Tibial artery (tissue), 4 donors: ENCODE results near the gene KCTD16.

ENCODE experiments used
- DNase-seq, 2 donors: peaks; one replicate each; pipeline ENCODE4 v3.0.0-alpha.2; 2019
- H3K27ac ChIP-seq, 2 donors: fragments of 200-600 bp; sonication (generic) in 1 of 2; 1 replicate in 1 of 2; 2 replicates in 1 of 2; pipeline ENCODE4 v1.5.1; 2018 to 2019; ENCODE audit warnings: mild to moderate bottlenecking in 1 of 2
- H3K27me3 ChIP-seq, 2 donors: fragments of 200-600 bp; sonication (generic) in 1 of 2; one replicate each; pipeline versions ENCODE4 v1.5.1 to v1.6.0; 2016 to 2019
- H3K36me3 ChIP-seq, 3 donors: fragments of 200-600 bp; sonication (generic) in 2 of 3; one replicate each; pipeline ENCODE4 v1.5.1; 2016 to 2019; ENCODE audit warnings: mild to moderate bottlenecking in 2 of 3
- H3K4me1 ChIP-seq, 4 donors: fragments of 200-600 bp; sonication (generic) in 2 of 4; 1 replicate in 3 of 4; 2 replicates in 1 of 4; pipeline ENCODE4 v1.5.1; 2016 to 2019
- H3K4me3 ChIP-seq, 2 donors: fragments of 200-600 bp; sonication (generic) in 1 of 2; 1 replicate in 1 of 2; 2 replicates in 1 of 2; pipeline ENCODE4 v1.5.1; 2018 to 2019; ENCODE audit warnings: mild to moderate bottlenecking in 2 of 2
- H3K9me3 ChIP-seq, 3 donors: fragments of 200-600 bp; sonication (generic) in 1 of 3; one replicate each; pipeline ENCODE4 v1.5.1; 2016 to 2019
- intact Hi-C: fragments of 100-400 bp; cut with DNase I; formaldehyde crosslinking; loops from one replicate; pipeline ENCODE4 v1.15.0; 2023; ENCODE audit warnings: low total_unique reads
- TF ChIP-seq, protein P1 (sequence below), 2 experiments: fragments of 200-600 bp in 1 of 2; fragments of 450-650 bp in 1 of 2; IDR thresholded peaks; one replicate each; pipeline ENCODE4 v1.5.1; 2017 to 2019; ENCODE audit warnings: antibody characterized with exemption in 2 of 2, mild to moderate bottlenecking in 1 of 2, moderate library complexity in 1 of 2

Gene KCTD16

GRCh38 chr5:144429905-144430304 is 259.2 kb downstream of the KCTD16 start:
- no peaks in the 10 kb centered on the region for H3K9me3 ChIP-seq
- no peak overlapping the region for H3K4me3 ChIP-seq
- H3K27me3 ChIP-seq, result no peaks in the 10 kb centered on the region
- H3K4me1 ChIP-seq, result no peaks in the 10 kb centered on the region
- no peak overlapping the region for H3K27ac ChIP-seq
- DNase-seq, result no peak
- TF ChIP-seq, protein P1, sequence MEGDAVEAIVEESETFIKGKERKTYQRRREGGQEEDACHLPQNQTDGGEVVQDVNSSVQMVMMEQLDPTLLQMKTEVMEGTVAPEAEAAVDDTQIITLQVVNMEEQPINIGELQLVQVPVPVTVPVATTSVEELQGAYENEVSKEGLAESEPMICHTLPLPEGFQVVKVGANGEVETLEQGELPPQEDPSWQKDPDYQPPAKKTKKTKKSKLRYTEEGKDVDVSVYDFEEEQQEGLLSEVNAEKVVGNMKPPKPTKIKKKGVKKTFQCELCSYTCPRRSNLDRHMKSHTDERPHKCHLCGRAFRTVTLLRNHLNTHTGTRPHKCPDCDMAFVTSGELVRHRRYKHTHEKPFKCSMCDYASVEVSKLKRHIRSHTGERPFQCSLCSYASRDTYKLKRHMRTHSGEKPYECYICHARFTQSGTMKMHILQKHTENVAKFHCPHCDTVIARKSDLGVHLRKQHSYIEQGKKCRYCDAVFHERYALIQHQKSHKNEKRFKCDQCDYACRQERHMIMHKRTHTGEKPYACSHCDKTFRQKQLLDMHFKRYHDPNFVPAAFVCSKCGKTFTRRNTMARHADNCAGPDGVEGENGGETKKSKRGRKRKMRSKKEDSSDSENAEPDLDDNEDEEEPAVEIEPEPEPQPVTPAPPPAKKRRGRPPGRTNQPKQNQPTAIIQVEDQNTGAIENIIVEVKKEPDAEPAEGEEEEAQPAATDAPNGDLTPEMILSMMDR (IDR thresholded peaks at IDR 0.05), result no peak
- intact Hi-C loops, result no loop called here
- no peaks in the 10 kb centered on the region for H3K36me3 ChIP-seq

DNA sequence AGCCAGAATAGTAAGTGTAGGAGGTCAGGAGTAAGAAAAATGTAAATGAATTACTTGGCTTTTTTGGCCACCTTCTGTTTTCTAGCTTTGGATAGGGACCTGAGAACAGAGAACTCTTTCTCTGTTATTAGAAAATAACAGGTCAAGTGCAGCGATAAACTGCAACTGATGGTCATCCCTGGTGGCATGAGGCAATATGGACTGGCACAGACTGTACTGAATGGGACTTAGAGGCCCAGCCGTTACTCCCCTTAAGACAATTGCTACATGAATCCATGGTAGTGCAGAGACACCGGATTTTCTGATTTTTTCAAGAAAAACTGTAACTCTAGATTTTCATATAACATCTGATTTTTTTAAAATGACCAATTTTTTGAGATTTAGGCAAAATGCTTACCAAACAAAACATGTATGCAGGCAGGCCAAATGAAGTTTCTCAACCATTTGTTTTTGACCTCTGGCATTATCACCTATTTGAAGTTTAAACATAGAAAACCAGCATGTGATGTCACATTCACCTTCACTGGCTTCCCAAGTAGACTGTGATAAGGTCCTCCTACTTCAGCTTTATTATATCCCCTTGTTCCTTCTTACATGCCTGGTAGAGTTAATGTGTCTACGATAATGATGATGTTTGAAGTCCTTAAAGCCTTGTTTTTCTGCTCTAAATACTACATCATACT is 262.6 kb downstream of the KCTD16 start:
- H3K27me3 ChIP-seq, result no peaks in the 10 kb centered on the region
- DNase-seq, result no peak
- no peaks in the 10 kb centered on the region for H3K36me3 ChIP-seq
- H3K4me1 ChIP-seq, result peaks cover 0 to 7% (median 0%) of the 10 kb centered on the region in 4 donors
- H3K4me3 ChIP-seq, result no peak overlapping the region
- TF ChIP-seq, protein P1 (IDR thresholded peaks at IDR 0.05), result no peak
- H3K9me3 ChIP-seq, result no peaks in the 10 kb centered on the region
- intact Hi-C loops, result no loop called here
- no peak overlapping the region for H3K27ac ChIP-seq

DNA sequence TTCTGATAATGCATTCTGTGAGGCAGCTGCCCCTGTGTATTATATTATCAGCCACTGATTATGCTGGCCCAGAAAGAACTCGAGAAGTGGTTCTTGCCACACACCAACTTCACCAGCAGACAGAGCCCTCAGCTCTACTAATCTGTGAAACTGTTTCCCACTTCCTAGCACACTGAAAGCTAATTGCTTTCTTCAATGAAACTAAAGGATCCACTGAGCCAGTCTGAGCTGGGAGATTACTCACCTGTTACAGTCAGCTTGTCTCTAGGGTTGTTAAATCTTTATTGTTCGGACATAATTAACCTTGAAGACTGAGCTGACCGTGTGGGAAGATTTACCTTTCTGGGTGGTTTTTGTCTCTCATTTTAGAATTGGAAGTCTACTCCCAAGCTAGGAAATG is 263.2 kb downstream of the KCTD16 start:
- H3K4me3 ChIP-seq, result no peak overlapping the region
- H3K36me3 ChIP-seq, result no peaks in the 10 kb centered on the region
- intact Hi-C loops, result no loop called here
- H3K27ac ChIP-seq, result no peak overlapping the region
- no peaks in the 10 kb centered on the region for H3K9me3 ChIP-seq
- no peaks in the 10 kb centered on the region for H3K27me3 ChIP-seq
- H3K4me1 ChIP-seq, result peaks cover 0 to 7% (median 0%) of the 10 kb centered on the region in 4 donors
- DNase-seq, result no peak
- TF ChIP-seq, protein P1 (IDR thresholded peaks at IDR 0.05), result no peak

DNA sequence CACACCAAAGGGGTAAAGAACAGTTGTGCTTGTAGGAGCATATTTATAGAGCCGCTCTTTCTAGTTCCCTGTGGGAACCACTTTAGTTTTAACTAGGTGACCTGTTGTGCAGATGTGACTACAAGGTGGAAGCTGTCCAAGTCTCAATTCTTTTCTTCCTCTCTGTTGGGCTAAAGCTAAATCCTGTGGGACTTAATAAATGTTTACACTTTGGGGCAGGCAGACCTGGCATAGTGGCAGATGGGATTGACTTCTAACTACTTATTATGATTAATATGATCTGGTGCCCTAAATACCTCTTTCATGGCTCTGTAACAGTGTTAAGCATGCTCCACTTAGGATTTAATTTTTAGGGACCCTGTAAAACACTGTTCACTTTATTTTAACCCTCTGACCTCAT is 265.3 kb downstream of the KCTD16 start:
- Histone ChIP-seq H3K36me3 (no peaks in the 10 kb centered on the region), H3K4me3 (no peak overlapping the region), H3K4me1 (peaks cover 0 to 7% (median 0%) of the 10 kb centered on the region in 4 donors), H3K27ac (no peak overlapping the region), H3K9me3 (peaks cover 0 to 6% (median 0%) of the 10 kb centered on the region in 3 donors), H3K27me3 (no peaks in the 10 kb centered on the region)
- TF ChIP-seq, protein P1 (IDR thresholded peaks at IDR 0.05), result no peak
- intact Hi-C loops, result no loop called here
- no peak for DNase-seq

- TF ChIP-seq, protein P1 (IDR thresholded peaks at IDR 0.05), result no peak
- Histone ChIP-seq H3K4me1 (peaks cover 0 to 7% (median 0%) of the 10 kb centered on the region in 4 donors), H3K4me3 (no peak overlapping the region), H3K27ac (no peak overlapping the region), H3K27me3 (no peaks in the 10 kb centered on the region), H3K9me3 (peaks cover 0 to 9% (median 2%) of the 10 kb centered on the region in 3 donors), H3K36me3 (no peaks in the 10 kb centered on the region)
- no peak for DNase-seq
- intact Hi-C loops, result no loop called here
These were observed 267.6 kb downstream of the KCTD16 start for GRCh38 chr5:144438237-144438636.
